ENCODE data around the gene MTG2. TPM values are rescaled to one million over a fixed set of nuclear protein-coding genes. Genes with fewer than 3 reads are reported as not detected.
A peak's percentile ranks its signal among the peaks of the same experiment; 100 is the strongest.

Gene MTG2
- total and polyA plus RNA-seq, 4 donors, result 13.0 to 28.0 (median 24.4) TPM

- Histone ChIP-seq H3K4me3 (ENCODE audit: low read depth in 1 of 3, low read length in 3 of 3) (no peak overlapping the region), H3K9me3 (ENCODE audit: control insufficient read depth in 4 of 4, low read length in 3 of 4) (no peaks in the 10 kb centered on the region), H3K27ac (ENCODE audit: low read depth in 1 of 2, low read length in 2 of 2) (peak overlapping the region in 1 of 2 donors; percentile 11), H3K36me3 (ENCODE audit: control insufficient read depth in 4 of 4, insufficient read depth in 3 of 4, low read depth in 1 of 4, low read length in 3 of 4) (peaks cover 3 to 20% (median 6%) of the 10 kb centered on the region in 4 donors), H3K4me1 (ENCODE audit: control insufficient read depth in 4 of 4, insufficient read depth in 4 of 4, low read length in 3 of 4) (peaks cover 4 to 38% (median 29%) of the 10 kb centered on the region in 4 donors), H3K27me3 (ENCODE audit: control insufficient read depth in 4 of 4, insufficient read depth in 4 of 4, low read length in 3 of 4) (no peaks in the 10 kb centered on the region), H3K9ac (ENCODE audit: low read depth in 1 of 2, low read length in 2 of 2) (no peak overlapping the region)
- 84% methylated on average over 25 of the region's 25 CpGs for WGBS
- no peak for DNase-seq (ENCODE audit: low spot score)
- TF ChIP-seq REST (IDR thresholded peaks at IDR 0.05) (no peak), JUND (IDR thresholded peaks at IDR 0.05) (no peak), SP1 (IDR thresholded peaks at IDR 0.05) (no peak), GABPA (IDR thresholded peaks at IDR 0.05 in 1 of 2, conservative IDR thresholded peaks at IDR 0.05 in 1 of 2) (no peak), FOXA1 (IDR thresholded peaks at IDR 0.05) (no peak), MAX (IDR thresholded peaks at IDR 0.05) (no peak), NR2F2 (IDR thresholded peaks at IDR 0.05) (no peak), ATF3 (IDR thresholded peaks at IDR 0.05) (no peak), EGR1 (IDR thresholded peaks at IDR 0.05; ENCODE audit: low read depth in 2 of 2) (no peak), CTCF (IDR thresholded peaks at IDR 0.05; ENCODE audit: low read depth, low read length, missing input control) (no peak), TAF1 (conservative IDR thresholded peaks at IDR 0.05) (no peak), FOXA2 (IDR thresholded peaks at IDR 0.05) (no peak), RAD21 (IDR thresholded peaks at IDR 0.05) (no peak), ZBTB33 (IDR thresholded peaks at IDR 0.05) (no peak), HNF4A (conservative IDR thresholded peaks at IDR 0.05) (no peak), HNF4G (IDR thresholded peaks at IDR 0.05) (no peak)
These were observed 25.3 kb upstream of the MTG2 start for GRCh38 chr20:62157387-62158087.

Measured in liver (tissue), 9 donors.